Activated T-cell treated with anti-CD3 and anti-CD28 coated beads, Interleukin-2, amount 50 U/mL, for 24 hours (primary cell): ENCODE measurements around the gene ANO1.

ENCODE experiments used
- DNase-seq: peaks from one replicate; pipeline ENCODE4 v3.0.0-alpha.2; 2020
- H3K27ac Mint-ChIP-seq: 2 replicates; pipeline ENCODE4 v1.8.0; 2020; ENCODE audit warnings: mild to moderate bottlenecking, mixed read lengths
- H3K27me3 Mint-ChIP-seq: 2 replicates; pipeline ENCODE4 v1.8.0; 2020; ENCODE audit warnings: mixed read lengths
- H3K36me3 Mint-ChIP-seq: 2 replicates; pipeline ENCODE4 v1.8.0; 2020; ENCODE audit warnings: low read depth, mixed read lengths
- H3K4me1 Mint-ChIP-seq: 2 replicates; pipeline ENCODE4 v1.8.0; 2020; ENCODE audit warnings: low read depth, mixed read lengths
- H3K4me3 Mint-ChIP-seq: 2 replicates; pipeline ENCODE4 v1.8.0; 2020; ENCODE audit warnings: mild to moderate bottlenecking, moderate library complexity, mixed read lengths
- H3K9me3 Mint-ChIP-seq: 2 replicates; pipeline ENCODE4 v1.8.0; 2020; ENCODE audit warnings: mixed read lengths

The ANO1 gene

GRCh38 chr11:70225681-70226177 is 147.6 kb downstream of the ANO1 start:
- no peak for DNase-seq
- peaks cover 7% of the 10 kb centered on the region for H3K27me3 Mint-ChIP-seq
- no peak overlapping the region for H3K4me3 Mint-ChIP-seq
- H3K4me1 Mint-ChIP-seq: no peaks in the 10 kb centered on the region
- no peaks in the 10 kb centered on the region for H3K9me3 Mint-ChIP-seq
- H3K36me3 Mint-ChIP-seq: no peaks in the 10 kb centered on the region
- H3K27ac Mint-ChIP-seq: no peak overlapping the region

GRCh38 chr11:70226183-70226582 is 148.1 kb downstream of the ANO1 start:
- no peak for DNase-seq
- Mint-ChIP-seq H3K9me3 (no peaks in the 10 kb centered on the region), H3K4me3 (no peak overlapping the region), H3K36me3 (no peaks in the 10 kb centered on the region), H3K27ac (no peak overlapping the region), H3K27me3 (peaks cover 7% of the 10 kb centered on the region), H3K4me1 (no peaks in the 10 kb centered on the region)

GRCh38 chr11:70226967-70227366 is 148.8 kb downstream of the ANO1 start:
- Mint-ChIP-seq H3K4me3 (no peak overlapping the region), H3K27me3 (peaks cover 7% of the 10 kb centered on the region), H3K27ac (no peak overlapping the region), H3K9me3 (no peaks in the 10 kb centered on the region), H3K4me1 (no peaks in the 10 kb centered on the region), H3K36me3 (no peaks in the 10 kb centered on the region)
- no peak for DNase-seq

GRCh38 chr11:70229737-70230136 is 151.6 kb downstream of the ANO1 start:
- Mint-ChIP-seq H3K27ac (no peak overlapping the region), H3K27me3 (peaks cover 6% of the 10 kb centered on the region), H3K4me3 (no peak overlapping the region)

GRCh38 chr11:70230151-70230839 is 152.2 kb downstream of the ANO1 start:
- Mint-ChIP-seq H3K36me3 (no peaks in the 10 kb centered on the region), H3K27ac (no peak overlapping the region), H3K9me3 (no peaks in the 10 kb centered on the region), H3K4me3 (no peak overlapping the region), H3K4me1 (no peaks in the 10 kb centered on the region), H3K27me3 (peaks cover 6% of the 10 kb centered on the region)
- no peak for DNase-seq

More at GRCh38 chr11:70229737-70230136, 151.6 kb downstream of the ANO1 start:
- H3K9me3 Mint-ChIP-seq: no peaks in the 10 kb centered on the region
- DNase-seq: no peak
- H3K36me3 Mint-ChIP-seq: no peaks in the 10 kb centered on the region
- H3K4me1 Mint-ChIP-seq: no peaks in the 10 kb centered on the region

GRCh38 chr11:70230840-70231710 is 153.0 kb downstream of the ANO1 start:
- Mint-ChIP-seq H3K4me3 (no peak overlapping the region), H3K27me3 (peaks cover 6% of the 10 kb centered on the region), H3K4me1 (no peaks in the 10 kb centered on the region), H3K27ac (no peak overlapping the region), H3K9me3 (no peaks in the 10 kb centered on the region), H3K36me3 (no peaks in the 10 kb centered on the region)
- DNase-seq: no peak

GRCh38 chr11:70233034-70233433 is 154.9 kb downstream of the ANO1 start:
- H3K27ac Mint-ChIP-seq: no peak overlapping the region

GRCh38 chr11:70233511-70233934 is 155.4 kb downstream of the ANO1 start:
- Mint-ChIP-seq H3K9me3 (no peaks in the 10 kb centered on the region), H3K27me3 (peaks cover 8% of the 10 kb centered on the region), H3K27ac (no peak overlapping the region), H3K4me3 (no peak overlapping the region), H3K36me3 (no peaks in the 10 kb centered on the region), H3K4me1 (no peaks in the 10 kb centered on the region)
- DNase-seq: no peak

More at GRCh38 chr11:70233034-70233433, 154.9 kb downstream of the ANO1 start:
- H3K36me3 Mint-ChIP-seq: no peaks in the 10 kb centered on the region
- DNase-seq: no peak
- H3K4me1 Mint-ChIP-seq: no peaks in the 10 kb centered on the region
- no peak overlapping the region for H3K4me3 Mint-ChIP-seq
- H3K27me3 Mint-ChIP-seq: peaks cover 8% of the 10 kb centered on the region
- H3K9me3 Mint-ChIP-seq: no peaks in the 10 kb centered on the region

- DNase-seq: no peak
- no peaks in the 10 kb centered on the region for H3K4me1 Mint-ChIP-seq
- H3K4me3 Mint-ChIP-seq: no peak overlapping the region
- peaks cover 8% of the 10 kb centered on the region for H3K27me3 Mint-ChIP-seq
- H3K36me3 Mint-ChIP-seq: no peaks in the 10 kb centered on the region
- H3K9me3 Mint-ChIP-seq: no peaks in the 10 kb centered on the region
- no peak overlapping the region for H3K27ac Mint-ChIP-seq
These were observed 155.8 kb downstream of the ANO1 start for GRCh38 chr11:70233962-70234361.
